Tibial nerve (tissue), 4 donors: ENCODE data around the gene WNT3A. TPM values are rescaled to one million over a fixed set of nuclear protein-coding genes. Genes with fewer than 3 reads are reported as not detected.

Experiments used
- DNase-seq, 2 donors: peaks; one replicate each; pipeline ENCODE4 v3.0.0-alpha.2; 2019; ENCODE audit warnings: low spot score in 2 of 2
- H3K27ac ChIP-seq, 4 donors: fragments of 200-600 bp; sonication (generic) in 3 of 4; one replicate each; pipeline ENCODE4 v1.5.1; 2017 to 2019; ENCODE audit warnings: mild to moderate bottlenecking in 1 of 4
- H3K27me3 ChIP-seq, 2 donors: fragments of 200-600 bp; sonication (generic) in 1 of 2; one replicate each; pipeline versions ENCODE4 v1.5.1 to v1.6.0; 2017 to 2019
- H3K36me3 ChIP-seq, 3 donors: fragments of 200-600 bp; sonication (generic); one replicate each; pipeline ENCODE4 v1.5.1; 2018 to 2019
- H3K4me1 ChIP-seq, 4 donors: fragments of 200-600 bp; sonication (generic) in 3 of 4; one replicate each; pipeline ENCODE4 v1.5.1; 2017 to 2019
- H3K4me3 ChIP-seq, 4 donors: fragments of 200-600 bp; sonication (generic) in 3 of 4; one replicate each; pipeline ENCODE4 v1.5.1; 2017 to 2019; ENCODE audit warnings: mild to moderate bottlenecking in 1 of 4, moderate library complexity in 1 of 4
- H3K9me3 ChIP-seq, 4 donors: fragments of 200-600 bp; sonication (generic) in 3 of 4; one replicate each; pipeline ENCODE4 v1.5.1; 2017 to 2019
- EP300 ChIP-seq, 2 donors: sonication (generic); formaldehyde crosslinking; IDR thresholded peaks; one replicate each; pipeline ENCODE4 v1.6.1; 2017; ENCODE audit warnings: antibody characterized with exemption in 2 of 2, mild to moderate bottlenecking in 1 of 2
- POLR2A ChIP-seq, 2 donors: fragments of 450-650 bp; IDR thresholded peaks; one replicate each; pipeline ENCODE4 v1.6.1; 2017; ENCODE audit warnings: antibody characterized with exemption in 2 of 2, mild to moderate bottlenecking in 2 of 2, moderate library complexity in 2 of 2
- WGBS, 2 donors: methylation state at CpG; one replicate each; pipeline ENCODE4 v1.1.5; 2018; 5-methylcytosine and 5-hydroxymethylcytosine counted together
- total RNA-seq, 4 donors: library from RNA; depleted of rRNA; stranded (reverse); fragments of >200 nt; gene quantifications; one replicate each; pipeline ENCODE4 v1.1.0, GENCODE V29; 2016
- TF ChIP-seq, protein P1 (sequence below), 5 experiments: fragments of 200-600 bp in 3 of 5; fragments of 450-650 bp in 2 of 5; sonication (generic) in 3 of 5; IDR thresholded peaks; one replicate each; pipeline ENCODE4 v1.5.1; 2016 to 2019; ENCODE audit warnings: antibody characterized with exemption in 5 of 5, mild to moderate bottlenecking in 3 of 5, moderate library complexity in 2 of 5

Gene WNT3A
- total RNA-seq, 4 donors from 2014 or later, result not detected

DNA sequence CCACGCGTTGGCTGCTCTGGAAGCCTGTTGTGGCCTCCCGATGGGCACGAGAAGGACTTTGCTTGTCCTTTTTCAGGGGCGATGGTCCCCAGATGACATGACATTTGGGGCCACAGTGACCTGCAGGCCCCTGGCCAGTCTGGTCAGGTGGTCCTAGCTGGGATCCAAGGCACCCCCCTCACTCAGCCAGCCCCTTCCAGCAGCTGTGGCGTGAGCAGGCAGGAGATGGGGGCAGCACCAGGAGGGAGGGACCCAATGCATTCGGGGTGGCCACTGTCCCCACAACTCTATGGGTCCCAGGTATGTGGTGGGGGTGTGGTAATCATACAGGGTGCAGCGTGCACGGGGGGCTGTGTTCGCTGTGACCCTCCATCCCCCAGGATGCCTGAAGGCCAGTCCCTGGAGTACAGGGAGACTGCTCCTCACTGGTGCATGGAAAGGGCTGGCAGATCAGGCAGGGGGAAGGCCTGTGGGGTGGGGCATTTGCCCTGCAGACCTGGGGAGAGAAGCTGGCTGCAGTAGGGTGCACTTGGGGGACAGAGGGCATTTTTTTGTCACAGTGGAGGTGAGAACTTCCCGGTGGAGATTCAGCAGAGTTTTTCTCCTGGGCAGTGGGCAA is 31.7 kb downstream of the WNT3A start:
- no peak for DNase-seq

GRCh38 chr1:228039006-228039903 is 32.5 kb downstream of the WNT3A start:
- Histone ChIP-seq H3K9me3 (peaks cover 0 to 1% (median 0%) of the 10 kb centered on the region in 4 donors), H3K27me3 (peaks cover 0 to 51% of the 10 kb centered on the region in 2 donors), H3K27ac (no peak overlapping the region), H3K4me1 (peaks cover 0 to 10% (median 2%) of the 10 kb centered on the region in 4 donors), H3K4me3 (no peak overlapping the region), H3K36me3 (no peaks in the 10 kb centered on the region)
- no peak for DNase-seq
- no peak for TF ChIP-seq POLR2A (IDR thresholded peaks at IDR 0.05)
- TF ChIP-seq, protein P1, sequence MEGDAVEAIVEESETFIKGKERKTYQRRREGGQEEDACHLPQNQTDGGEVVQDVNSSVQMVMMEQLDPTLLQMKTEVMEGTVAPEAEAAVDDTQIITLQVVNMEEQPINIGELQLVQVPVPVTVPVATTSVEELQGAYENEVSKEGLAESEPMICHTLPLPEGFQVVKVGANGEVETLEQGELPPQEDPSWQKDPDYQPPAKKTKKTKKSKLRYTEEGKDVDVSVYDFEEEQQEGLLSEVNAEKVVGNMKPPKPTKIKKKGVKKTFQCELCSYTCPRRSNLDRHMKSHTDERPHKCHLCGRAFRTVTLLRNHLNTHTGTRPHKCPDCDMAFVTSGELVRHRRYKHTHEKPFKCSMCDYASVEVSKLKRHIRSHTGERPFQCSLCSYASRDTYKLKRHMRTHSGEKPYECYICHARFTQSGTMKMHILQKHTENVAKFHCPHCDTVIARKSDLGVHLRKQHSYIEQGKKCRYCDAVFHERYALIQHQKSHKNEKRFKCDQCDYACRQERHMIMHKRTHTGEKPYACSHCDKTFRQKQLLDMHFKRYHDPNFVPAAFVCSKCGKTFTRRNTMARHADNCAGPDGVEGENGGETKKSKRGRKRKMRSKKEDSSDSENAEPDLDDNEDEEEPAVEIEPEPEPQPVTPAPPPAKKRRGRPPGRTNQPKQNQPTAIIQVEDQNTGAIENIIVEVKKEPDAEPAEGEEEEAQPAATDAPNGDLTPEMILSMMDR (IDR thresholded peaks at IDR 0.05), result no peak
- no peak for TF ChIP-seq EP300 (IDR thresholded peaks at IDR 0.05)
- 84 to 91% methylated on average over 5 to 6 of the region's 8 CpGs for WGBS, 2 donors

More for the DNA sequence above, 31.7 kb downstream of the WNT3A start:
- Histone ChIP-seq H3K9me3 (peaks cover 0 to 7% (median 3%) of the 10 kb centered on the region in 4 donors), H3K36me3 (no peaks in the 10 kb centered on the region), H3K4me3 (no peak overlapping the region), H3K27me3 (peaks cover 0 to 51% of the 10 kb centered on the region in 2 donors), H3K27ac (no peak overlapping the region), H3K4me1 (peaks cover 0 to 10% (median 2%) of the 10 kb centered on the region in 4 donors)
- TF ChIP-seq, protein P1 (IDR thresholded peaks at IDR 0.05), result no peak
- no peak for TF ChIP-seq EP300 (IDR thresholded peaks at IDR 0.05)
- no peak for TF ChIP-seq POLR2A (IDR thresholded peaks at IDR 0.05)
- WGBS, 2 donors, result 67 to 85% methylated on average over 7 to 11 of the region's 11 CpGs

- no peaks in the 10 kb centered on the region for H3K9me3 ChIP-seq
- 83 to 86% methylated on average over 2 of the region's 3 CpGs for WGBS, 2 donors
- no peak overlapping the region for H3K4me3 ChIP-seq
- no peaks in the 10 kb centered on the region for H3K36me3 ChIP-seq
- no peak for DNase-seq
- TF ChIP-seq EP300 (IDR thresholded peaks at IDR 0.05) (no peak), POLR2A (IDR thresholded peaks at IDR 0.05) (no peak)
- TF ChIP-seq, protein P1 (IDR thresholded peaks at IDR 0.05), result no peak
- H3K27ac ChIP-seq, result no peak overlapping the region
- peaks cover 0 to 51% of the 10 kb centered on the region in 2 donors for H3K27me3 ChIP-seq
- H3K4me1 ChIP-seq, result peaks cover 0 to 10% (median 2%) of the 10 kb centered on the region in 4 donors
Measured at GRCh38 chr1:228039986-228040385, 33.2 kb downstream of the WNT3A start.

- no peak overlapping the region for H3K4me3 ChIP-seq
- no peaks in the 10 kb centered on the region for H3K36me3 ChIP-seq
- peaks cover 0 to 10% (median 2%) of the 10 kb centered on the region in 4 donors for H3K4me1 ChIP-seq
- H3K27me3 ChIP-seq, result peaks cover 0 to 41% of the 10 kb centered on the region in 2 donors
- H3K9me3 ChIP-seq, result no peaks in the 10 kb centered on the region
- DNase-seq, result no peak
- TF ChIP-seq, protein P1 (IDR thresholded peaks at IDR 0.05), result no peak
- TF ChIP-seq EP300 (IDR thresholded peaks at IDR 0.05), result no peak
- 39 to 90% methylated on average over 2 of the region's 2 CpGs for WGBS, 2 donors
- H3K27ac ChIP-seq, result no peak overlapping the region
Measured at GRCh38 chr1:228041316-228041715, 34.5 kb downstream of the WNT3A start.

- peaks cover 0 to 29% of the 10 kb centered on the region in 2 donors for H3K27me3 ChIP-seq
- H3K36me3 ChIP-seq, result no peaks in the 10 kb centered on the region
- no peak overlapping the region for H3K4me3 ChIP-seq
- no peak for TF ChIP-seq POLR2A (IDR thresholded peaks at IDR 0.05)
- TF ChIP-seq EP300 (IDR thresholded peaks at IDR 0.05), result no peak
- TF ChIP-seq, protein P1 (IDR thresholded peaks at IDR 0.05), result no peak
- peaks cover 0 to 7% (median 2%) of the 10 kb centered on the region in 4 donors for H3K4me1 ChIP-seq
- DNase-seq, result no peak
- no peak overlapping the region for H3K27ac ChIP-seq
- H3K9me3 ChIP-seq, result no peaks in the 10 kb centered on the region
Measured at GRCh38 chr1:228042508-228042907, 35.7 kb downstream of the WNT3A start.
